Measurements from ENCODE around the gene SGK2.
"Not testable (repeated sequence)": the region's sequence is repeated elsewhere in the genome, so short reads cannot be mapped to it uniquely, and the experiment has no call there.

SGK2 gene

DNA sequence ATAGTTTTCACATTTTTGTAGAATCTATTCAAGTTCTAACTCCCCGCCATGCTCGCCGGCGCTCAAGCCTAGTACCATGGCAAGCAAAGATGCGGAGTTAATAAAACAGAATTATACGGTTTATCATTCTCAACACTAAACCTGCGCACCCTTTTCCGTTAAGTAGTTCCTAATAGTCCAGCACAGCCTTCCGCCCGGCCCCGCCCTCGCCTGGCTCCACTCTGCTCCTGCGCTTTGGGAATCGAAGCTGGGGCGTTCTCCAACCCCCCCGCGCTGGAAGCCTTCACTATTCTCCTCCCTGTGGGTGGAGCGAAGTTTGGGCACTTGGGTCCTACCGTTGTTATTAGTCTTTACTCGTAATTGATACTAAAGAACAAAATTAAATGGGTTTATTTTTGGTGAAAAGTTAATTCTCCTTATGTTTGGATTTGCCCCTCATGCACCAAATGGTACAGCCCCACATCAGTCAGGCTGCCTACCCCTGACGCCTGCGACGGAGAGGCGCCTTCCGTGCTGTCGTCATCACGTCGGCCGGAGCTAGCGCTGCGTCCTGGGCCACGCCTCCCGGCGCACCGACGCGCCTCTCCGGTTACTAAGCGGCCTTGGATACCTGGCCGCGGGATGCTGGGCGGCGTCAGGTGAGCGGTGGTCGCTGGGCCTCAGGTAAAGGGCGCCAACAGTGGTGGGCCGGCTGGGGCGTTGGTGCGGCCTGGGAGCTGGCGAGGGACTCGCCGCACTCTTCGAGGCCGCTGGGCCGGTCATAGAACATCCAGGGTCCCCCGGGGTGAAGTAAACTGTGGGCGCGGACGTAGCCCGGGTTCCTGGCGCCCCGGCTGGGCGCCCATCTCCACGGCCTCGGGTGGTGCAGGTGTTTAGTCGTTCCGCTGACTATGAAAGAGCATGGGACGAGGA lies 31.8 kb downstream of the SGK2 start, which contains the start of gene IFT52:
TSS of gene IFT52 (plus strand) at position 546 of the 912 bp plus-strand sequence. CDS start 3,762 bp downstream, outside the sequence.
- DNase-seq (ENCODE audit: low read depth in 2 of 3, low spot score in 2 of 3), result peak; percentile 57 to 67 (median 62)

GRCh38 chr20:43601960-43602359 lies 43.1 kb downstream of the SGK2 start:
- DNase-seq (ENCODE audit: low read depth in 2 of 3, low spot score in 2 of 3), result not testable (repeated sequence)

GRCh38 chr20:43603124-43603523 lies 44.3 kb downstream of the SGK2 start:
- DNase-seq (ENCODE audit: low read depth in 2 of 3, low spot score in 2 of 3), result no peak

GRCh38 chr20:43605715-43606114 lies 46.9 kb downstream of the SGK2 start:
- no peak for DNase-seq (ENCODE audit: low read depth in 2 of 3, low spot score in 2 of 3)

DNA sequence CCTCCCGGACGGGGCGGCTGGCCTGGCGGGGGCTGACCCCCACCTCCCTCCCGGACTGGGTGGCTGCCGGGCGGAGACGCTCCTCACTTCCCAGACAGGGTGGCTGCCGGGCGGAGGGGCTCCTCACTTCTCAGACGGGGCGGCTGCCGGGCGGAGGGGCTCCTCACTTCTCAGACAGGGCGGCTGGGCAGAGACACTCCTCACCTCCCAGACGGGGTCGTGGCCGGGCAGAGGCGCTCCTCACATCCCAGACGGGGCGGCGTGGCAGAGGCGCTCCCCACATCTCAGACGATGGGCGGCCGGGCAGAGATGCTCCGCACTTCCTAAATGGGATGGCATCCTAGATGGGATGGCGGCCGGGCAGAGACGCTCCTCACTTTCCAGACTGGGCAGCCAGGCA lies 48.5 kb downstream of the SGK2 start:
- not testable (repeated sequence) for DNase-seq (ENCODE audit: low read depth in 2 of 3, low spot score in 2 of 3)

DNA sequence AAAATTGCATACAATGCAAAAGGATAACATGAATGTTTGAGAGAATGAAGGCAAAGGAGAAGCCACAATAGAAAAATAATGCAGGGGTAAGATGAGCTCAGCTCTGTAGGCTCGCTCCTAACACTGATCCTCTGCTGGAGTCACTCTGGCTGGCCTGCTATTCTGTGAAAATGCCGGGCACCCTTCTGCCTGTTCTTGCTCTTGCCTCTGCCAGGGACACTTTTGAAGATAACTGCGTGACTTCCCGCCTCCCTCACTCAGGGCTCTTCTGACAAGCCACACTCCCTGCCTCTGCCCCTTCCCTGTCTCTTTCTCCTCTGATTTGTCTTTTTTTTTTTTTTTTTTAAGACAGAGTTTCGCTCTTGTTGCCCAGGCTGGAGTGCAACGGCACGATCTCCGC lies 72.8 kb downstream of the SGK2 start:
- DNase-seq (ENCODE audit: low read depth in 2 of 3, low spot score in 2 of 3), result no peak
